ENCODE measurements around the gene FBXL5. TPM values are rescaled to one million over a fixed set of nuclear protein-coding genes. Genes with fewer than 3 reads are reported as not detected.

Gene FBXL5
- total and polyA plus RNA-seq, 2 donors from 2014 or later: 95.3 to 98.4 TPM

- Histone ChIP-seq H3K27ac (ENCODE audit: low read depth in 2 of 2, low read length in 2 of 2) (peak overlapping the region; percentile 91 to 95), H3K36me3 (ENCODE audit: control insufficient read depth in 2 of 3, insufficient read depth in 3 of 3, low read length in 3 of 3) (no peaks in the 10 kb centered on the region)
- no peak for FAIRE-seq
These were observed 1.1 kb downstream of the FBXL5 start for GRCh38 chr4:15653864-15654592.

GRCh38 chr4:15653420-15653819, 1.7 kb downstream of the FBXL5 start:
- Histone ChIP-seq H3K4me3 (ENCODE audit: low read length in 3 of 3) (peak overlapping the region; percentile 82 to 86 (median 84)), H3K4me1 (ENCODE audit: control insufficient read depth in 2 of 3, insufficient read depth in 2 of 3, low read depth in 1 of 3, low read length in 3 of 3) (peaks cover 4 to 27% (median 14%) of the 10 kb centered on the region in 3 donors), H3K9me3 (ENCODE audit: control insufficient read depth in 2 of 3, insufficient read depth in 1 of 3, low read length in 3 of 3) (no peaks in the 10 kb centered on the region), H3K36me3 (ENCODE audit: control insufficient read depth in 2 of 3, insufficient read depth in 3 of 3, low read length in 3 of 3) (no peaks in the 10 kb centered on the region), H3K27me3 (ENCODE audit: control insufficient read depth, insufficient read depth, low read length) (no peaks in the 10 kb centered on the region), H3K9ac (ENCODE audit: low read length in 3 of 3) (peak overlapping the region; percentile 79 to 84 (median 79)), H3K27ac (ENCODE audit: low read depth in 2 of 2, low read length in 2 of 2) (peak overlapping the region; percentile 91 to 95)
- no peak for DNase-seq
- TF ChIP-seq, protein P1, sequence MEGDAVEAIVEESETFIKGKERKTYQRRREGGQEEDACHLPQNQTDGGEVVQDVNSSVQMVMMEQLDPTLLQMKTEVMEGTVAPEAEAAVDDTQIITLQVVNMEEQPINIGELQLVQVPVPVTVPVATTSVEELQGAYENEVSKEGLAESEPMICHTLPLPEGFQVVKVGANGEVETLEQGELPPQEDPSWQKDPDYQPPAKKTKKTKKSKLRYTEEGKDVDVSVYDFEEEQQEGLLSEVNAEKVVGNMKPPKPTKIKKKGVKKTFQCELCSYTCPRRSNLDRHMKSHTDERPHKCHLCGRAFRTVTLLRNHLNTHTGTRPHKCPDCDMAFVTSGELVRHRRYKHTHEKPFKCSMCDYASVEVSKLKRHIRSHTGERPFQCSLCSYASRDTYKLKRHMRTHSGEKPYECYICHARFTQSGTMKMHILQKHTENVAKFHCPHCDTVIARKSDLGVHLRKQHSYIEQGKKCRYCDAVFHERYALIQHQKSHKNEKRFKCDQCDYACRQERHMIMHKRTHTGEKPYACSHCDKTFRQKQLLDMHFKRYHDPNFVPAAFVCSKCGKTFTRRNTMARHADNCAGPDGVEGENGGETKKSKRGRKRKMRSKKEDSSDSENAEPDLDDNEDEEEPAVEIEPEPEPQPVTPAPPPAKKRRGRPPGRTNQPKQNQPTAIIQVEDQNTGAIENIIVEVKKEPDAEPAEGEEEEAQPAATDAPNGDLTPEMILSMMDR (IDR thresholded peaks at IDR 0.05; ENCODE audit: borderline replicate concordance, extremely low read depth, insufficient read depth): no peak
- intact Hi-C loops (cut with DNase I): no loop called here
- FAIRE-seq: no peak

More at GRCh38 chr4:15653864-15654592, 1.1 kb downstream of the FBXL5 start:
- peaks cover 4 to 27% (median 12%) of the 10 kb centered on the region in 3 donors for H3K4me1 ChIP-seq (ENCODE audit: control insufficient read depth in 2 of 3, insufficient read depth in 2 of 3, low read depth in 1 of 3, low read length in 3 of 3)
- peak overlapping the region; percentile 79 to 84 (median 79) for H3K9ac ChIP-seq (ENCODE audit: low read length in 3 of 3)
- TF ChIP-seq, protein P1 (IDR thresholded peaks at IDR 0.05; ENCODE audit: borderline replicate concordance, extremely low read depth, insufficient read depth): no peak
- peak overlapping the region; percentile 82 to 86 (median 84) for H3K4me3 ChIP-seq (ENCODE audit: low read length in 3 of 3)
- peak; percentile 23 to 74 (median 48) for DNase-seq
- no peaks in the 10 kb centered on the region for H3K27me3 ChIP-seq (ENCODE audit: control insufficient read depth, insufficient read depth, low read length)
- H3K9me3 ChIP-seq (ENCODE audit: control insufficient read depth in 2 of 3, insufficient read depth in 1 of 3, low read length in 3 of 3): no peaks in the 10 kb centered on the region
- intact Hi-C loops (cut with DNase I): no loop called here

DNA sequence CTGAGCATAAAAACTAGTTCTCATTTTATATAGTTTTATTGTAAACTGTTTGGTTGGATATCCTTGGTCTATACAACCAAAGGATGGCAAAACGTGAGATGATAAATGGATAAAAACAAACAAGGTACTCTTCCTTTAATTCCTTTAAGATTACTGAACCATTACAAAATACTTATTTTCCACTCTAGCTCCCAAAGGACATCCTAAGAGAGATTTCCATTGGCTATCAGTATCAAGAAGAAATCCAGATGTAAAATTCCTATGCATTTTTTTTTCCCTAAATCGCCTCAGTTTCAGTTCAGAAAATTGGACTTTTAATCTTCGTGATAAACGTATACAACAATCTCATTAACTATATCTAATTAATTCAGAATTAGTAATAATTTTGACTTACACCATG, 2.3 kb downstream of the FBXL5 start:
- TF ChIP-seq, protein P1 (IDR thresholded peaks at IDR 0.05; ENCODE audit: borderline replicate concordance, extremely low read depth, insufficient read depth): no peak
- Histone ChIP-seq H3K9ac (ENCODE audit: low read length in 3 of 3) (peak overlapping the region in 2 of 3 donors; percentile 79), H3K27ac (ENCODE audit: low read depth in 2 of 2, low read length in 2 of 2) (peak overlapping the region; percentile 59 to 91), H3K4me1 (ENCODE audit: control insufficient read depth in 2 of 3, insufficient read depth in 2 of 3, low read depth in 1 of 3, low read length in 3 of 3) (peaks cover 4 to 27% (median 14%) of the 10 kb centered on the region in 3 donors), H3K9me3 (ENCODE audit: control insufficient read depth in 2 of 3, insufficient read depth in 1 of 3, low read length in 3 of 3) (no peaks in the 10 kb centered on the region), H3K27me3 (ENCODE audit: control insufficient read depth, insufficient read depth, low read length) (no peaks in the 10 kb centered on the region), H3K4me3 (ENCODE audit: low read length in 3 of 3) (peak overlapping the region in 2 of 3 donors; percentile 82 to 84), H3K36me3 (ENCODE audit: control insufficient read depth in 2 of 3, insufficient read depth in 3 of 3, low read length in 3 of 3) (no peaks in the 10 kb centered on the region)
- FAIRE-seq (no peak), DNase-seq (peak in 1 of 5 donors; percentile 15)
- intact Hi-C loops (cut with DNase I): no loop called here
